Fibroblast of lung (primary cell): ENCODE data around the gene UGT2B17. TPM values are rescaled to one million over a fixed set of nuclear protein-coding genes. Genes with fewer than 3 reads are reported as not detected.
A peak's percentile ranks its signal among the peaks of the same experiment; 100 is the strongest.

ENCODE experiments used
- DNase-seq, 2 donors: peaks; one replicate each; pipeline versions ENCODE4 v3.0.0 to v3.0.0-alpha.2; 2010; ENCODE audit warnings: low read depth in 2 of 2
- H2AFZ ChIP-seq: 2 replicates; pipeline ENCODE4 v1.5.1; 2012; ENCODE audit warnings: low read length, control low read depth, inconsistent platforms
- H3K27ac ChIP-seq: 2 replicates; pipeline ENCODE4 v1.5.1; 2011; ENCODE audit warnings: low read length, control low read depth; ENCODE audit not compliant: insufficient read depth
- H3K27me3 ChIP-seq: 2 replicates; pipeline ENCODE4 v1.5.1; 2011; ENCODE audit warnings: mild to moderate bottlenecking, low read length; ENCODE audit not compliant: control insufficient read depth, insufficient read depth
- H3K36me3 ChIP-seq: 2 replicates; pipeline ENCODE4 v1.5.1; 2011; ENCODE audit warnings: low read length; ENCODE audit not compliant: control insufficient read depth, insufficient read depth
- H3K4me1 ChIP-seq: 2 replicates; pipeline ENCODE4 v1.5.1; 2011; ENCODE audit warnings: low read length; ENCODE audit not compliant: control insufficient read depth, insufficient read depth; ENCODE audit errors: extremely low read depth
- H3K4me2 ChIP-seq: 2 replicates; pipeline ENCODE4 v1.5.1; 2011; ENCODE audit warnings: low read length, control low read depth; ENCODE audit not compliant: insufficient read depth; ENCODE audit errors: extremely low read depth
- H3K4me3 ChIP-seq, 4 experiments: fragments of 200-600 bp in 1 of 4; sonication (generic) in 1 of 4; replicated peaks in 1 of 4; 2 replicates each; pipeline ENCODE4 v1.5.1; 2011 to 2016; ENCODE audit warnings: low read length in 4 of 4, low read depth in 3 of 4, mild to moderate bottlenecking in 3 of 4, control low read depth in 2 of 4, inconsistent platforms in 1 of 4, mixed read lengths in 1 of 4; ENCODE audit not compliant: insufficient read depth in 1 of 4; ENCODE audit errors: control extremely low read depth in 1 of 4
- H3K79me2 ChIP-seq: 2 replicates; pipeline ENCODE4 v1.5.1; 2012; ENCODE audit warnings: mild to moderate bottlenecking, low read length, inconsistent platforms; ENCODE audit not compliant: control insufficient read depth, insufficient read depth
- H3K9ac ChIP-seq: 2 replicates; pipeline ENCODE4 v1.5.1; 2011; ENCODE audit warnings: mild to moderate bottlenecking, low read length, control low read depth; ENCODE audit not compliant: insufficient read depth
- H3K9me3 ChIP-seq: 2 replicates; pipeline ENCODE4 v1.5.1; 2012; ENCODE audit warnings: low read depth, low read length; ENCODE audit not compliant: control insufficient read depth, insufficient read depth
- H4K20me1 ChIP-seq: 2 replicates; pipeline ENCODE4 v1.5.1; 2011; ENCODE audit warnings: low read length; ENCODE audit not compliant: control insufficient read depth, insufficient read depth; ENCODE audit errors: extremely low read depth
- CTCF ChIP-seq, 2 donors: IDR thresholded peaks in 1 of 2; conservative IDR thresholded peaks in 1 of 2; 1 replicate in 1 of 2; 2 replicates in 1 of 2; pipeline ENCODE4 v1.5.1; 2011 to 2012; ENCODE audit warnings: low read length in 2 of 2, control low read depth in 1 of 2, inconsistent platforms in 1 of 2, low read depth in 1 of 2, mild to moderate bottlenecking in 1 of 2
- EZH2 ChIP-seq: IDR thresholded peaks from 2 replicates; pipeline ENCODE4 v1.5.1; 2012; ENCODE audit warnings: low read length, control low read depth, mild to moderate bottlenecking; ENCODE audit errors: missing control alignments
- polyA plus RNA-seq, 2 donors: library from polyadenylated mRNA; depleted of rRNA in 1 of 2; stranded (reverse) in 1 of 2; unstranded in 1 of 2; fragments of >200 nt; gene quantifications; 2 replicates each; pipeline ENCODE4 v1.2.1, GENCODE V29; 2011 to 2012; ENCODE audit warnings: missing spikeins in 1 of 2
- total RNA-seq: library from RNA; depleted of rRNA; stranded (reverse); fragments of >200 nt; gene quantifications from 2 replicates; pipeline ENCODE4 v1.2.1, GENCODE V29; 2014

The UGT2B17 gene
- total and polyA plus RNA-seq, 2 donors (not counting 1 experiment from before 2014, with no cell fraction given) = not detected

- no peak for TF ChIP-seq CTCF (conservative IDR thresholded peaks at IDR 0.05 in 1 of 2, IDR thresholded peaks at IDR 0.05 in 1 of 2; ENCODE audit: low read depth in 1 of 2, low read length in 2 of 2)
- no peak for TF ChIP-seq EZH2
- no peaks in the 10 kb centered on the region for H3K4me1 ChIP-seq
- H3K79me2 ChIP-seq = no peaks in the 10 kb centered on the region
- no peak overlapping the region for H3K27ac ChIP-seq
- H3K4me3 ChIP-seq = no peak overlapping the region
- H3K9ac ChIP-seq = no peak overlapping the region
- no peak overlapping the region for H2AFZ ChIP-seq
- no peaks in the 10 kb centered on the region for H3K27me3 ChIP-seq
- DNase-seq = no peak
- no peaks in the 10 kb centered on the region for H3K9me3 ChIP-seq
- no peaks in the 10 kb centered on the region for H4K20me1 ChIP-seq
- H3K4me2 ChIP-seq = no peak overlapping the region
- no peaks in the 10 kb centered on the region for H3K36me3 ChIP-seq
These were observed 77.1 kb downstream of the UGT2B17 start for GRCh38 chr4:68499021-68499420.

- Histone ChIP-seq H3K4me3 (no peak overlapping the region), H2AFZ (no peak overlapping the region), H3K27me3 (no peaks in the 10 kb centered on the region), H3K4me1 (no peaks in the 10 kb centered on the region), H3K27ac (no peak overlapping the region), H4K20me1 (no peaks in the 10 kb centered on the region), H3K79me2 (no peaks in the 10 kb centered on the region), H3K36me3 (no peaks in the 10 kb centered on the region), H3K9ac (no peak overlapping the region), H3K9me3 (no peaks in the 10 kb centered on the region), H3K4me2 (no peak overlapping the region)
- peak; percentile 92 for TF ChIP-seq CTCF (conservative IDR thresholded peaks at IDR 0.05 in 1 of 2, IDR thresholded peaks at IDR 0.05 in 1 of 2; ENCODE audit: low read depth in 1 of 2, low read length in 2 of 2)
- no peak for TF ChIP-seq EZH2
- peak; percentile 54 to 63 for DNase-seq
These were observed 77.6 kb downstream of the UGT2B17 start for GRCh38 chr4:68498413-68499007.

- Histone ChIP-seq H3K9ac (no peak overlapping the region), H3K79me2 (no peaks in the 10 kb centered on the region), H3K4me3 (no peak overlapping the region), H4K20me1 (no peaks in the 10 kb centered on the region), H3K4me1 (no peaks in the 10 kb centered on the region), H3K36me3 (no peaks in the 10 kb centered on the region), H3K4me2 (no peak overlapping the region), H3K9me3 (no peaks in the 10 kb centered on the region), H3K27me3 (no peaks in the 10 kb centered on the region), H3K27ac (no peak overlapping the region), H2AFZ (no peak overlapping the region)
- no peak for DNase-seq
- no peak for TF ChIP-seq CTCF (conservative IDR thresholded peaks at IDR 0.05 in 1 of 2, IDR thresholded peaks at IDR 0.05 in 1 of 2; ENCODE audit: low read depth in 1 of 2, low read length in 2 of 2)
- TF ChIP-seq EZH2 = no peak
These were observed 81.4 kb downstream of the UGT2B17 start for GRCh38 chr4:68494688-68495087.
